Tibial nerve (tissue), 4 donors: ENCODE results near the gene ADAMTS2. TPM values are rescaled to one million over a fixed set of nuclear protein-coding genes. Genes with fewer than 3 reads are reported as not detected.

ENCODE experiments used
- DNase-seq, 2 donors: peaks; one replicate each; pipeline ENCODE4 v3.0.0-alpha.2; 2019; ENCODE audit warnings: low spot score in 2 of 2
- H3K27ac ChIP-seq, 4 donors: fragments of 200-600 bp; sonication (generic) in 3 of 4; one replicate each; pipeline ENCODE4 v1.5.1; 2017 to 2019; ENCODE audit warnings: mild to moderate bottlenecking in 1 of 4
- H3K27me3 ChIP-seq, 2 donors: fragments of 200-600 bp; sonication (generic) in 1 of 2; one replicate each; pipeline versions ENCODE4 v1.5.1 to v1.6.0; 2017 to 2019
- H3K36me3 ChIP-seq, 3 donors: fragments of 200-600 bp; sonication (generic); one replicate each; pipeline ENCODE4 v1.5.1; 2018 to 2019
- H3K4me1 ChIP-seq, 4 donors: fragments of 200-600 bp; sonication (generic) in 3 of 4; one replicate each; pipeline ENCODE4 v1.5.1; 2017 to 2019
- H3K4me3 ChIP-seq, 4 donors: fragments of 200-600 bp; sonication (generic) in 3 of 4; one replicate each; pipeline ENCODE4 v1.5.1; 2017 to 2019; ENCODE audit warnings: mild to moderate bottlenecking in 1 of 4, moderate library complexity in 1 of 4
- H3K9me3 ChIP-seq, 4 donors: fragments of 200-600 bp; sonication (generic) in 3 of 4; one replicate each; pipeline ENCODE4 v1.5.1; 2017 to 2019
- EP300 ChIP-seq, 2 donors: sonication (generic); formaldehyde crosslinking; IDR thresholded peaks; one replicate each; pipeline ENCODE4 v1.6.1; 2017; ENCODE audit warnings: antibody characterized with exemption in 2 of 2, mild to moderate bottlenecking in 1 of 2
- POLR2A ChIP-seq, 2 donors: fragments of 450-650 bp; IDR thresholded peaks; one replicate each; pipeline ENCODE4 v1.6.1; 2017; ENCODE audit warnings: antibody characterized with exemption in 2 of 2, mild to moderate bottlenecking in 2 of 2, moderate library complexity in 2 of 2
- WGBS, 2 donors: methylation state at CpG; one replicate each; pipeline ENCODE4 v1.1.5; 2018; 5-methylcytosine and 5-hydroxymethylcytosine counted together
- total RNA-seq, 4 donors: library from RNA; depleted of rRNA; stranded (reverse); fragments of >200 nt; gene quantifications; one replicate each; pipeline ENCODE4 v1.1.0, GENCODE V29; 2016
- TF ChIP-seq, protein P1 (sequence below), 5 experiments: fragments of 200-600 bp in 3 of 5; fragments of 450-650 bp in 2 of 5; sonication (generic) in 3 of 5; IDR thresholded peaks; one replicate each; pipeline ENCODE4 v1.5.1; 2016 to 2019; ENCODE audit warnings: antibody characterized with exemption in 5 of 5, mild to moderate bottlenecking in 3 of 5, moderate library complexity in 2 of 5

Gene ADAMTS2
- total RNA-seq, 4 donors from 2014 or later: 23.2 to 58.8 (median 47.2) TPM

DNA sequence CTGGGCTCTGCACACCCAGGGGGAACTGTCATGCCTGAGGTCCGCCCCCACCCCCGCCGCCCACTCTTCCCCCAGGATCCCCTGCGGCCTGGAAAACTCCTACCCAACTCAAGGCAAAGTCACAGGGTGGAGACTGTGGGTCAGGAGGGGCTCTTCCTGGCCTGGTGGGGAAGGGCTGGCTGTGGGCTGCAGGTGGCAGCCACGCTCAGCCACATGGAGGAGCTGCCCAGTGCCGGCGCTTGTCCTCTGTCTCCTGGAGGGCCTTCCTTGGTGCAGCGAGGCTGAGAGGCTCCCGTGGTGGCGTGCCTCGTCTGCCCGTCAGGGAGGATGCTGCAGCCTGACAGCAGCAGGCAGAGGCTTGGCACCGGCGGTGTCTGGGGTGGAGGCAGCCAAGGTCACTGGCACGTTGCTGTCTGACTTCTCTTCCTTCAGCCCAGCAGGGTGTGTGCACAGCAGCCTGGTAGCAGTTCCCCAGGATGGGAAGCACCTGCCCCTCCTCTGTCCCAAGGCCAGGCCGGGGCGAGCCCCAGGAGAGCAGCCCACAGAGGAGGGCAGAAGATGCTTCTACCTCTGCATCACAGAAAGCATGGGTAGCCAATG lies 78.1 kb downstream of the ADAMTS2 start:
- Histone ChIP-seq H3K4me3 (no peak overlapping the region), H3K27ac (peak overlapping the region in 2 of 4 donors; percentile 84 to 89), H3K36me3 (no peaks in the 10 kb centered on the region), H3K27me3 (no peaks in the 10 kb centered on the region), H3K4me1 (peaks cover 0 to 82% (median 48%) of the 10 kb centered on the region in 4 donors), H3K9me3 (no peaks in the 10 kb centered on the region)
- DNase-seq: peak in 1 of 2 donors; percentile 12
- TF ChIP-seq EP300 (IDR thresholded peaks at IDR 0.05): no peak
- TF ChIP-seq, protein P1, sequence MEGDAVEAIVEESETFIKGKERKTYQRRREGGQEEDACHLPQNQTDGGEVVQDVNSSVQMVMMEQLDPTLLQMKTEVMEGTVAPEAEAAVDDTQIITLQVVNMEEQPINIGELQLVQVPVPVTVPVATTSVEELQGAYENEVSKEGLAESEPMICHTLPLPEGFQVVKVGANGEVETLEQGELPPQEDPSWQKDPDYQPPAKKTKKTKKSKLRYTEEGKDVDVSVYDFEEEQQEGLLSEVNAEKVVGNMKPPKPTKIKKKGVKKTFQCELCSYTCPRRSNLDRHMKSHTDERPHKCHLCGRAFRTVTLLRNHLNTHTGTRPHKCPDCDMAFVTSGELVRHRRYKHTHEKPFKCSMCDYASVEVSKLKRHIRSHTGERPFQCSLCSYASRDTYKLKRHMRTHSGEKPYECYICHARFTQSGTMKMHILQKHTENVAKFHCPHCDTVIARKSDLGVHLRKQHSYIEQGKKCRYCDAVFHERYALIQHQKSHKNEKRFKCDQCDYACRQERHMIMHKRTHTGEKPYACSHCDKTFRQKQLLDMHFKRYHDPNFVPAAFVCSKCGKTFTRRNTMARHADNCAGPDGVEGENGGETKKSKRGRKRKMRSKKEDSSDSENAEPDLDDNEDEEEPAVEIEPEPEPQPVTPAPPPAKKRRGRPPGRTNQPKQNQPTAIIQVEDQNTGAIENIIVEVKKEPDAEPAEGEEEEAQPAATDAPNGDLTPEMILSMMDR (IDR thresholded peaks at IDR 0.05): no peak
- WGBS, 2 donors: 77 to 87% methylated on average over 7 to 15 of the region's 17 CpGs

DNA sequence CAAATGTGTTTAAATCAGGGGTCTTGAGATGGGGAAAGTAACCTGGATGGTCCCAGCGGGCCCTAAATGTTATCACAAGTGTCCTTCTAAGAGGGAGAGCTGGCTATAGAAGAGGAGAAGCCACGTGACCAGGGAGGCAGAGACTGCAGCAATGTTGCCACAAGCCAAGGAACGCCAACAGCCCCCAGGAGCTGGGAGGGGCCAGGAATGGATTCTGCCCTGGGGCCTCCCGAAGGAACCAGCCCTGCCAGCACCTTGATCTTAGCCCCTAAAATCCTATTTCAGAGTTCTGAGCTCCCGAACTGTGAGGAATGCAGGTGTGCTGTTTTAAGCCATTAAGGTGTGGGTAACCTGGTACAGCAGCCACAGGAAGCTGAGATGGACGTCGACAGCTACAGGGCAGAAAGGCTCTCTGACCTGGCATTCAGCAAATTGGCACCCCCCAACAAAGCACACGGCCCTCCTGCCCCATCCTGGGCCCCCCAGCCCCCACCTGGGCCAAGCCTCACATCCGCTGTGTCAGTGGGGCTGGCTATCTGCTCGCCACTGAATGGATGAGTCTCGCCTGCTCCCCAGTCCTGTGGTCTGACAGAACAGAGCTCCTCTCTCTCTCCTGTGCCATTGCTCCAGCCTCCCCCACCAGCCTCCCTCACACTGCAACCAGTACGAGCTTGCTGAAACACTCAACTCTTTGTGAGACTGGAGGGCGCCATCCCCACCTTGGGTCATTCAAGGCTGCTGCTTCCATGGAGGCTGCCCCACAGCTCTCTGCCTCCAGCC lies 78.8 kb downstream of the ADAMTS2 start:
- Histone ChIP-seq H3K27ac (peak overlapping the region; percentile 14 to 89 (median 68)), H3K36me3 (no peaks in the 10 kb centered on the region), H3K9me3 (no peaks in the 10 kb centered on the region), H3K4me3 (no peak overlapping the region), H3K27me3 (no peaks in the 10 kb centered on the region), H3K4me1 (peaks cover 0 to 75% (median 46%) of the 10 kb centered on the region in 4 donors)
- TF ChIP-seq POLR2A (IDR thresholded peaks at IDR 0.05) (no peak), EP300 (IDR thresholded peaks at IDR 0.05) (no peak)
- WGBS, 2 donors: 67 to 72% methylated on average over 12 to 13 of the region's 13 CpGs
- no peak for DNase-seq

DNA sequence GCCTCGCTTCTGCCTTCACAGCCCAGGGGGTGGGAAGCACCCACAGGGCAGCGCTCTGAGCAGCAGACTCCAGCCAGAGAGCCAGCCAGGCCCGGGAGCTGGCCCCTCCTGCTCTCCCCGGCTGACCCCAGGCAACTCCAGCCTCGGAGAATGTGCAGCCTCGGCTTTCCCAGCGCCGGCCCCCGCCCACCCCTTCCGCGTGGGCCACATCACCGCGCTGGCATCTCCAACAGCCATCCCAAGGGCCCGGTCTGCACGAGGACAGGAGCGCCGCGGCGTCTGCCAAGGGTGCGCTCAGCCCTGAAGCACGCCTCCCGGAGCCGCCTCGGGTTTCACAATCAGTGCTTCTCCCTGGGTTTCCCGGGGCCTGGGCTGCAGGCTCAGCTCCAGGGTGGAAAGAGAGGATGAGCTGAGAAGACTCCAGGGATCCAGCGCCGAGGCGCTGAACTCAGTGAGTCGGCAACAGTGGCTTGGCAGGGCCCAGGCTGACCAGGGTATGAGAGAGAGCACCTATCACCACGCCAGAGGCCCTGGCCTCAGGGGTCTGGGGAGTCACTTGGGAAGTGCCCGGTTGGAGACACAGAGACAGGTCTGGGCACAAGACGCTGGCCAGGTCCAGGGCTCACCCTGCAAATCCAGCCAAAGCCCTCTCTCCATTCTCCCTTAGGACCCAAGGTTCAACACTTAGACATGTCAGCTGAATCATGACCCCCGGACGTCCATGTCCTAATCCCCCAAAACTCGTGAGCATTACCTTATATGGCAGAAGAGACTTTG lies 79.6 kb downstream of the ADAMTS2 start:
- TF ChIP-seq, protein P1 (IDR thresholded peaks at IDR 0.05): no peak
- TF ChIP-seq EP300 (IDR thresholded peaks at IDR 0.05): peak; percentile 74 to 93
- TF ChIP-seq POLR2A (IDR thresholded peaks at IDR 0.05): no peak
- peaks cover 0 to 67% (median 40%) of the 10 kb centered on the region in 4 donors for H3K4me1 ChIP-seq
- peak overlapping the region in 1 of 4 donors; percentile 20 for H3K4me3 ChIP-seq

DNA sequence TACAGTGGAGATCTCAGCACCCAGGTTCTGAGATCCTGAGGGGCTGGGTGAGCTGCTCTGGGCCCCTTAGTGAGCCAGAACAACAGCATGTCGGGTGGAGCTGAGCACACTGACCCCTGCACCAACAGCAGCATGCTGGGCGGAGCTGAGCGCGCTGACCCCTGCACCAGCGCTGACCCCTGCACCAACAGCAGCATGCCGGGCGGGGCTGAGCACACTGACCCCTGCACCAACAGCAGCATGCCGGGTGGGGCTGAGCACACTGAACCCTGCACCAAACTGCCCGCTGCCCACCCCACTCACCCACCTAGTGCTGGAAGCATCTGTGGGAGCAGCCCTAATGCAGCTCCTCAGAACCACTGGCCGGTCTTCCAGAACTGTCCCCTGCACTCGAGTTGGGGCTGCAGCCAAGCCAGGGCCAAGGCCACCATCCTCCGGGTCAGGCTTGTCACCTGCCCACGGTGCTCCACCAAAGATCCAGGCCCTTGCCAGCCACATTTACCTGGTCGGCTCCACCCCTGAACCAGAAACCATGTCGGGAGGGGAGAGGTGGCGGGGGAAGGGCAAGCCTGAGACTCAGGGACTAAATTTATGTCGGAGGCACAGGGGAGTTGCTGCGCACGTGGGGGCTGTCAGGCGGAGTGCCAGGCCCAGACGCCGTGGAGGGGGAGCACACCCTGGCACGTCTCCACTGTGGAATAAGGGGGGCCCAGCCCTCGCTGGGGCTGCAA lies 80.3 kb downstream of the ADAMTS2 start:
- Histone ChIP-seq H3K9me3 (no peaks in the 10 kb centered on the region), H3K4me1 (peaks cover 0 to 60% (median 33%) of the 10 kb centered on the region in 4 donors), H3K4me3 (peak overlapping the region in 1 of 4 donors; percentile 20), H3K27ac (peak overlapping the region; percentile 14 to 89 (median 54)), H3K36me3 (no peaks in the 10 kb centered on the region), H3K27me3 (no peaks in the 10 kb centered on the region)
- no peak for TF ChIP-seq EP300 (IDR thresholded peaks at IDR 0.05)
- TF ChIP-seq, protein P1 (IDR thresholded peaks at IDR 0.05): no peak
- TF ChIP-seq POLR2A (IDR thresholded peaks at IDR 0.05): no peak
- 18 to 36% methylated on average over 13 to 14 of the region's 24 CpGs for WGBS, 2 donors
- DNase-seq: no peak

More for the DNA sequence above, 79.6 kb downstream of the ADAMTS2 start:
- peak; percentile 87 to 92 for DNase-seq
- H3K27me3 ChIP-seq: no peaks in the 10 kb centered on the region
- WGBS, 2 donors: 22 to 26% methylated on average over 19 to 20 of the region's 35 CpGs
- H3K9me3 ChIP-seq: no peaks in the 10 kb centered on the region
- H3K27ac ChIP-seq: peak overlapping the region; percentile 14 to 89 (median 68)
- H3K36me3 ChIP-seq: no peaks in the 10 kb centered on the region
